Measurements from ENCODE around the gene THBS2.
"Not testable (repeated sequence)": the region's sequence is repeated elsewhere in the genome, so short reads cannot be mapped to it uniquely, and the experiment has no call there.

Gene THBS2

DNA sequence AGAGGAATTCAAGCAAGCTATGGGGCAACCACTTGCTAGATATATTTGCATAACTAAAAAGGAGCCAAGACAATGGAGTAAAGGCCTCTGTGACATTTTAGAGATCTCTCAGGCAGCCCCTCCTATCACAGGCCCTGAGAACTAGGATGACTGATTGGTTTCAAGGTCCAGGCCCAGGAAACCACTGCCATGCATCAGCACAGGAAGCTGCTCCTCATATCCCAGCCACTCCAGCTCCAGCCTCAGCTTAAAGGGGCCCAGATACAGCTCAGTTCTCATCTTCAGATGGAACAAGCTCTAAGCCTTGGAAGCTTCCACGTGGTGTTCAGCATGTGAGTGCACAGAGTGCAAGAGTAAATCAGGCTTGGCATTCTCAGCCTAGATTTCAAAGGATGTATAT lies 21.1 kb upstream of the THBS2 start:
- DNase-seq (ENCODE audit: low read depth) = no peak
- TF ChIP-seq, protein P1, sequence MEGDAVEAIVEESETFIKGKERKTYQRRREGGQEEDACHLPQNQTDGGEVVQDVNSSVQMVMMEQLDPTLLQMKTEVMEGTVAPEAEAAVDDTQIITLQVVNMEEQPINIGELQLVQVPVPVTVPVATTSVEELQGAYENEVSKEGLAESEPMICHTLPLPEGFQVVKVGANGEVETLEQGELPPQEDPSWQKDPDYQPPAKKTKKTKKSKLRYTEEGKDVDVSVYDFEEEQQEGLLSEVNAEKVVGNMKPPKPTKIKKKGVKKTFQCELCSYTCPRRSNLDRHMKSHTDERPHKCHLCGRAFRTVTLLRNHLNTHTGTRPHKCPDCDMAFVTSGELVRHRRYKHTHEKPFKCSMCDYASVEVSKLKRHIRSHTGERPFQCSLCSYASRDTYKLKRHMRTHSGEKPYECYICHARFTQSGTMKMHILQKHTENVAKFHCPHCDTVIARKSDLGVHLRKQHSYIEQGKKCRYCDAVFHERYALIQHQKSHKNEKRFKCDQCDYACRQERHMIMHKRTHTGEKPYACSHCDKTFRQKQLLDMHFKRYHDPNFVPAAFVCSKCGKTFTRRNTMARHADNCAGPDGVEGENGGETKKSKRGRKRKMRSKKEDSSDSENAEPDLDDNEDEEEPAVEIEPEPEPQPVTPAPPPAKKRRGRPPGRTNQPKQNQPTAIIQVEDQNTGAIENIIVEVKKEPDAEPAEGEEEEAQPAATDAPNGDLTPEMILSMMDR (IDR thresholded peaks at IDR 0.05; ENCODE audit: insufficient read depth, low read depth, low read length, missing control alignments) = no peak
- H3K4me3 ChIP-seq (ENCODE audit: low read length) = no peak overlapping the region

DNA sequence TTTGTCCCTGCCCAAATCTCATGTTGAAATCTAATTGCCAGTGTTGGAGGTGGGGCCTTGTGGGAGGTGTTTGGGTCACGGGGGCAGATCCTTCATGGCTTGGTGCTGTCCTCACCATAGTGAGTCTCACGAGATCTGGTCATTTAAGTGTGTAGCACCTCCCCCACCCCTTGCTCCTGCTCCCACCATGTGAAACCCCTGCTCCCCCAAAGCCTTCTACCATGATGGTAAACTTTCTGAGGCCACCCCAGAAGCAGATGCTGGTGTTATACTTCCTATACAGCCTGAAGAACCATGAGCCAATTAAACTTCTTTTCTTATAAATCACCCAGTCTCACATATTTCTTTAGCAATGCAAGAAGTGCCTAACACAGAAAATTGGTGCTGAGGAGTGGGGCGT lies 19.9 kb upstream of the THBS2 start:
- TF ChIP-seq, protein P1 (IDR thresholded peaks at IDR 0.05; ENCODE audit: insufficient read depth, low read depth, low read length, missing control alignments) = no peak
- DNase-seq (ENCODE audit: low read depth) = no peak
- H3K4me3 ChIP-seq (ENCODE audit: low read length) = no peak overlapping the region

DNA sequence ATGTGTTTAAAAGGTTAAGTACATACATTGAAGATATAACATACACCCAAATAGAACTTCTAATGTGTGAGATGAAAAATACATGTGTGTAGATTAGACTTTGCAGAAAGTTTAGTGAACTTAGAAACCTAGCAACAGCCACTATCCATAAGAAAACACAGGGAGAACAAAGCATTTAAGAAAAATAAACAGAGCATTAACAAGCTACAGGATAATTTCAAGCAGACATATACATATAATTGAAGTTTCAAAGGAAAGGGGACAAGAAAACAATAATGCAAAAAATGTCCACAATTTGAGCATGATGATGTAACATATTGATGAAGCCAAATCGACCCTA lies 18.2 kb upstream of the THBS2 start:
- no peak overlapping the region for H3K4me3 ChIP-seq (ENCODE audit: low read length)

DNA sequence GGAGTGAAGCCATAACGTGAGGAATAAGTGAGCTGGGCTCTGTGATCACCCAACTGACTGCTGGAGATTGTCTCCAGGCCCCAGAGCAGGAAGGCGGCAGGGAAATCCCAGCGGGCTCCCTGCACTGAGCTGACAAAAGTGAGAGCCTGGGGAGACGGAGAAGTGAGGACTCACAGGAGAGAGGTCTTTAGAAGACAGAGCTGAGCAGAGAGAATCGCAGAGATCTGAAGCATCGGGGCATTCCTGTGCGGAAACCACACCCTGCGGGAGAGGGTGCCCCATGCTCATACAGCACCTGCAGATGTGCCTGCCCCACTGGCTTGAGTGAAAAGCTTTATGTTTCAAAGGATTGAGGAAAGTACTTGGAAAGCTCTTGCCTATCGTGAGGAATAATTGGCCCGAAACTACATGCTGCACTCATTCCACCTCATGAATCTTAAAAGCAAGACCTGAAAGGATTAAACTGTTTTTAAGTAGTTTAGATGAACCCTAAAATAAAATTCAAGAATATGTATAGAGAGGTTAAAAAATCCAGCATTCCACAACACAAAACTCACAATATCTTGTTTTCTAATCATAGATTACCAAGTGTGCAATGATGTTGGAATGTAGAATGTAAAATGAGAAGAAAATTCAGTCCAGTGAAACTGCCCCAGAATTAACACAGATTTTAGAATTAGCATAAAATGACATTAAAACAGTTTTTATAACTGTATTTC lies 17.7 kb upstream of the THBS2 start:
- TF ChIP-seq, protein P1 (IDR thresholded peaks at IDR 0.05; ENCODE audit: insufficient read depth, low read depth, low read length, missing control alignments) = no peak
- no peak for DNase-seq (ENCODE audit: low read depth)
- no peak overlapping the region for H3K4me3 ChIP-seq (ENCODE audit: low read length)

More for the DNA sequence above, 18.2 kb upstream of the THBS2 start:
- TF ChIP-seq, protein P1 (IDR thresholded peaks at IDR 0.05; ENCODE audit: insufficient read depth, low read depth, low read length, missing control alignments) = no peak
- no peak for DNase-seq (ENCODE audit: low read depth)

DNA sequence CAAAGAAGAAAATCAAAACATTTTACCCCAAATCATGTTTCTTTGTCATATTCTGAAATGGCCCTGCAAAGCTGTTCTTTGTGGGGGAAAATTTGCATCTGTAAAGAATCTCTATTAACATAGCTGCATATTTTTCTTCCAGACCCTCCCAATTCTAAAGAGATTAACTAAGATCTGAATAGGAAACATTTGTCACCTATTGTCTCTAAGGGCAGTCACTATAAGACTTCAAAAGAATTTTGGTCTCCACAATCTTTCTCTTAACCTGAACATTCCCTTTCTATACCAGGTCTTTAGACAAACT lies 16.4 kb upstream of the THBS2 start:
- not testable (repeated sequence) for H3K4me3 ChIP-seq (ENCODE audit: low read length); DNase-seq (ENCODE audit: low read depth)

DNA sequence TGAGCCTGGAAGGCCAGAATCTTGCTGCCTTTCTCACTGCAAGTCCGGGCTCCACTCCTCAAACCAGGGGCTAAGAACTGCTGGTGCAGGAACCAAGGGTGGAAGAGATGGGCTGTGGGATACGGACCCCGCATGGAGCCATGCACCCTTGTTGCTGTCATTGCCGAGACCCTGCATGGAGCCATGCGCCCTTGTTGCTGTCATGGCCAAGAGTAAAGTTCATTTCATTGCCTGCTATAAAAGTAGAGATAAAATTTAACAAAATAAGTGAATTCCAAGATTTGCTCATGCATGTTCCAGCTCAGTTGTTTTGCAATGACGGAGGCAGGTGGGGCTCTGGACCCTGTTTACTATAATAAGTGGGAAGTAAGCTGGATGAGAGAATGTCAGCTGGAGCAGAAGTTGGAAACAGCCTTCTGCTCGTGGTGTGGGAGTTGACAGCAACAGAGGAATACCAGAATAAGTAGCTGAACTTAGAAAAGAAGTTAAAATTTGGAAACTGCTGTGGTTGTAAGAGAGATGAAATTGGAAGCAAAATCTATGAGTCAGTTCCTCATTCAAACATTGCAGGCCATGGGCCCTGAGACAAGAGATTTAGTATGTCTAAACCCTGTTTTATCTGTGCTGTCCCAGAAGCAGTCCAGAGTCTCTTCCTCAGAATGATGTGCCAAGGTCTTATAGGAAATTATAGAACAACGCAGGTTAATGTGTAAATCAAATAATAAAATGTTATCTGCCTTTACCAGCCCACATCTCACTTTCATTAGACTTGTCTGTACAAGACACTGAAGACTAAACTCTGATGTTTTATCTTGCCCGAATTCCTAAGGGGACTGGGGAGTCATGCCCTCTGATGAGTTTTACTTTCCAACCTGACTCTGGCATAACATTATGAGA lies 15.8 kb upstream of the THBS2 start:
- DNase-seq (ENCODE audit: low read depth) = peak; percentile 64
- no peak overlapping the region for H3K4me3 ChIP-seq (ENCODE audit: low read length)
- TF ChIP-seq, protein P1 (IDR thresholded peaks at IDR 0.05; ENCODE audit: insufficient read depth, low read depth, low read length, missing control alignments) = no peak

DNA sequence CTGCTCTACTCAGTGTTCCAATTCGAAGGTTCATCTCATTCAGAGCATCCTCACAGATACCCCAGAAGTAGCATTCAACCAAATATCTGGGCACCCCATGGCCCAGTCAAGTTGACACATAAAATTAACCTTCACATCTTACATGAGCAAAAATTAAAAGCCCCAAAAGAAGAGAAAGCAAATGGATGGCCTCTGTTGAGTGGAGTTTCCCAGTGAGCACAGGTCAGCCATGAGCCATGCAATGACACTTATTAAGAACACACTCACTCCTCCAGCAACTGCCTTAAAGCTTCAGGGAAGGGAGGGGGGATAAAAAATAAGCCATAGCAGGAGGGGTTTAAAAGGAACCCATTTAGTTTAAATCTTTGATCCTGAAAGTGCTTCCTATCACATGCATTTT lies 14.6 kb upstream of the THBS2 start:
- H3K4me3 ChIP-seq (ENCODE audit: low read length) = no peak overlapping the region
- TF ChIP-seq, protein P1 (IDR thresholded peaks at IDR 0.05; ENCODE audit: insufficient read depth, low read depth, low read length, missing control alignments) = no peak
- no peak for DNase-seq (ENCODE audit: low read depth)
